ENCODE data around the gene SERPINB7. TPM values are rescaled to one million over a fixed set of nuclear protein-coding genes. Genes with fewer than 3 reads are reported as not detected.

SERPINB7 gene
- total RNA-seq, 1 donor from 2014 or later: not detected

DNA sequence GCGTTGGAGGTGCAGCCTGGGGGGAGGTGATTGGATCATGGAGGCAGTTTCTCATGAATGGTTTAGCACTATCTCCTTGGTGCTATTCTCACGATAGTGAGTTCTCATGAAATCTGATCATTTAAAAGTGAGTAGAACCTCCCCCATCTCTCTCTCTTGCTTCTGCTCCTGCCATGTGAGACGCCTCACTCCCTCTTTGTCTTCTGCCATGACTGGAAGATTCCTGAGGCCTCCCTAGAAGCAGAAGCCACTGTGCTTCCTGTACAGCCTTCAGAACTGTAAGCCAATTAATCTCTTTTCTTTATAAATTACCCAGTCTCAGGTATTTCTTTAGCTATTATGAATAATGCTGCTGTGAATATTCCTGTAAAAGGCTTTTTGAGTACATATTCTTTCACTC is 52.9 kb downstream of the SERPINB7 start:
- Mint-ChIP-seq H3K27ac (ENCODE audit: unreplicated experiment) (no peak overlapping the region), H3K36me3 (ENCODE audit: unreplicated experiment) (no peaks in the 10 kb centered on the region), H3K27me3 (ENCODE audit: unreplicated experiment) (no peaks in the 10 kb centered on the region), H3K9me3 (ENCODE audit: unreplicated experiment) (no peaks in the 10 kb centered on the region), H3K4me3 (ENCODE audit: unreplicated experiment) (no peak overlapping the region), H3K4me1 (ENCODE audit: low read depth, unreplicated experiment) (no peaks in the 10 kb centered on the region)
- DNase-seq: no peak
- TF ChIP-seq CTCF (IDR thresholded peaks at IDR 0.05; ENCODE audit: partially characterized antibody, unreplicated experiment): no peak

- no peaks in the 10 kb centered on the region for H3K4me1 Mint-ChIP-seq (ENCODE audit: low read depth, unreplicated experiment)
- H3K27ac Mint-ChIP-seq (ENCODE audit: unreplicated experiment): no peak overlapping the region
- no peaks in the 10 kb centered on the region for H3K27me3 Mint-ChIP-seq (ENCODE audit: unreplicated experiment)
- no peak for TF ChIP-seq CTCF (IDR thresholded peaks at IDR 0.05; ENCODE audit: partially characterized antibody, unreplicated experiment)
- H3K9me3 Mint-ChIP-seq (ENCODE audit: unreplicated experiment): no peaks in the 10 kb centered on the region
- no peak for DNase-seq
- no peak overlapping the region for H3K4me3 Mint-ChIP-seq (ENCODE audit: unreplicated experiment)
- no peaks in the 10 kb centered on the region for H3K36me3 Mint-ChIP-seq (ENCODE audit: unreplicated experiment)
These were observed 53.4 kb downstream of the SERPINB7 start for GRCh38 chr18:63828656-63829055.

GRCh38 chr18:63829886-63830285 is 54.7 kb downstream of the SERPINB7 start:
- DNase-seq: no peak
- Mint-ChIP-seq H3K27me3 (ENCODE audit: unreplicated experiment) (no peaks in the 10 kb centered on the region), H3K4me3 (ENCODE audit: unreplicated experiment) (no peak overlapping the region), H3K27ac (ENCODE audit: unreplicated experiment) (no peak overlapping the region), H3K9me3 (ENCODE audit: unreplicated experiment) (no peaks in the 10 kb centered on the region), H3K36me3 (ENCODE audit: unreplicated experiment) (no peaks in the 10 kb centered on the region), H3K4me1 (ENCODE audit: low read depth, unreplicated experiment) (no peaks in the 10 kb centered on the region)
- no peak for TF ChIP-seq CTCF (IDR thresholded peaks at IDR 0.05; ENCODE audit: partially characterized antibody, unreplicated experiment)

- Mint-ChIP-seq H3K36me3 (ENCODE audit: unreplicated experiment) (no peaks in the 10 kb centered on the region), H3K27ac (ENCODE audit: unreplicated experiment) (no peak overlapping the region), H3K4me3 (ENCODE audit: unreplicated experiment) (no peak overlapping the region), H3K9me3 (ENCODE audit: unreplicated experiment) (no peaks in the 10 kb centered on the region), H3K4me1 (ENCODE audit: low read depth, unreplicated experiment) (no peaks in the 10 kb centered on the region), H3K27me3 (ENCODE audit: unreplicated experiment) (no peaks in the 10 kb centered on the region)
- TF ChIP-seq CTCF (IDR thresholded peaks at IDR 0.05; ENCODE audit: partially characterized antibody, unreplicated experiment): no peak
- DNase-seq: no peak
These were observed 56.0 kb downstream of the SERPINB7 start for GRCh38 chr18:63831080-63831788.

DNA sequence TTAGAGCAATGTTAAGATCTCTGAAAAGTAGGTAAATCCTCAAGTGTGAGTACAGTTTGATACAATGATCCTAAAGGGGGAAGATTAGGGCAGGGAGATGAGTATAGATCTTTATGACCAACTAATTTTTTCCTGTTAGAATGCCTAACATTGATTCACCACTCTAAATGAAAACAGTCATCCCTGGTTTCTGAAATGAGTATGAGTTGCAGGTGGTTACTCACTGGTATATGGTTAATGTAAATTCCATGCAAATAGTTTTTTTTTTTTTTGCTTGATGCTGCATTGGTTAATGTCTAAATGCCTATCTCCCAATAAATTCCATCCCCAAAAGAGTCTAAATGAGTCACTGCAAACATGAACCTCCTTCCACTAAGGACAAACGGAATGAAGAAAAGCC is 57.3 kb downstream of the SERPINB7 start:
- H3K4me1 Mint-ChIP-seq (ENCODE audit: low read depth, unreplicated experiment): no peaks in the 10 kb centered on the region
- no peaks in the 10 kb centered on the region for H3K36me3 Mint-ChIP-seq (ENCODE audit: unreplicated experiment)
- no peak overlapping the region for H3K27ac Mint-ChIP-seq (ENCODE audit: unreplicated experiment)
- no peak for TF ChIP-seq CTCF (IDR thresholded peaks at IDR 0.05; ENCODE audit: partially characterized antibody, unreplicated experiment)
- DNase-seq: no peak
- no peaks in the 10 kb centered on the region for H3K9me3 Mint-ChIP-seq (ENCODE audit: unreplicated experiment)
- H3K4me3 Mint-ChIP-seq (ENCODE audit: unreplicated experiment): no peak overlapping the region
- no peaks in the 10 kb centered on the region for H3K27me3 Mint-ChIP-seq (ENCODE audit: unreplicated experiment)
